KBM-7 (cell line): ENCODE data around the gene ETS2.
"Not testable (repeated sequence)": the region's sequence is repeated elsewhere in the genome, so short reads cannot be mapped to it uniquely, and the experiment has no call there.

Source experiments
- DNase-seq: peaks from one replicate; pipeline ENCODE4 v3.0.0-alpha.2; 2015
- in situ Hi-C: fragments of 300-500 bp; cut with MboI; formaldehyde crosslinking; loops from 2 replicates; pipeline ENCODE4 v1.14.3; 2020; ENCODE audit warnings: low sequenced_read_pairs, low pct_unique_long_range_greater_than_20kb, mixed read lengths

The ETS2 gene

GRCh38 chr21:38814126-38815059 is 8.7 kb downstream of the ETS2 start:
- no peak for DNase-seq
- in situ Hi-C loops = no loop called here

GRCh38 chr21:38815060-38815405 is 9.3 kb downstream of the ETS2 start:
- in situ Hi-C loops = no loop called here
- DNase-seq = no peak

GRCh38 chr21:38816400-38816977 is 10.8 kb downstream of the ETS2 start:
- in situ Hi-C loops = no loop called here
- DNase-seq = no peak

- in situ Hi-C loops = no loop called here
- no peak for DNase-seq
These were observed 11.9 kb downstream of the ETS2 start for GRCh38 chr21:38817371-38818324.

- no peak for DNase-seq
- in situ Hi-C loops = no loop called here
These were observed 12.6 kb downstream of the ETS2 start for GRCh38 chr21:38818325-38818723.

- in situ Hi-C loops = no loop called here
- no peak for DNase-seq
These were observed 13.5 kb downstream of the ETS2 start for GRCh38 chr21:38819051-38819718.

GRCh38 chr21:38819719-38820159 is 14.0 kb downstream of the ETS2 start:
- no peak for DNase-seq
- in situ Hi-C loops = no loop called here

GRCh38 chr21:38820471-38821239 is 14.9 kb downstream of the ETS2 start:
- no peak for DNase-seq
- in situ Hi-C loops = no loop called here

- DNase-seq = no peak
- in situ Hi-C loops = no loop called here
These were observed 15.5 kb downstream of the ETS2 start for GRCh38 chr21:38821248-38821647.

- no peak for DNase-seq
- in situ Hi-C loops = no loop called here
These were observed 16.4 kb downstream of the ETS2 start for GRCh38 chr21:38821959-38822682.

GRCh38 chr21:38822778-38823238 is 17.1 kb downstream of the ETS2 start:
- no peak for DNase-seq
- in situ Hi-C loops = no loop called here

- DNase-seq = no peak
These were observed 18.0 kb downstream of the ETS2 start for GRCh38 chr21:38823737-38824123.

GRCh38 chr21:38824124-38824822 is 18.5 kb downstream of the ETS2 start:
- no peak for DNase-seq
- in situ Hi-C loops = no loop called here

More at GRCh38 chr21:38823737-38824123, 18.0 kb downstream of the ETS2 start:
- in situ Hi-C loops = no loop called here

- no peak for DNase-seq
- in situ Hi-C loops = no loop called here
These were observed 19.5 kb downstream of the ETS2 start for GRCh38 chr21:38825269-38825668.

- DNase-seq = no peak
- in situ Hi-C loops = no loop called here
These were observed 20.2 kb downstream of the ETS2 start for GRCh38 chr21:38825921-38826320.

GRCh38 chr21:38828111-38828510 is 22.4 kb downstream of the ETS2 start:
- in situ Hi-C loops = not testable (repeated sequence)

More at GRCh38 chr21:38828111-38828510, 22.4 kb downstream of the ETS2 start:
- not testable (repeated sequence) for DNase-seq
